Esophagus muscularis mucosa (tissue), 4 donors: ENCODE results near the gene MEF2C. TPM values are rescaled to one million over a fixed set of nuclear protein-coding genes. Genes with fewer than 3 reads are reported as not detected.

Source experiments
- DNase-seq: peaks from one replicate; pipeline ENCODE4 v3.0.0-alpha.2; 2017; ENCODE audit errors: extremely low spot score
- H3K27ac ChIP-seq, 4 donors: fragments of 200-600 bp; sonication (generic); replicated peaks in 1 of 4; 1 replicate in 3 of 4; 2 replicates in 1 of 4; pipeline ENCODE4 v1.5.1; 2016 to 2019; ENCODE audit warnings: mild to moderate bottlenecking in 1 of 4
- H3K27me3 ChIP-seq, 4 donors: fragments of 200-600 bp; sonication (generic); one replicate each; pipeline versions ENCODE4 v1.5.1 to v1.6.0; 2016 to 2019
- H3K36me3 ChIP-seq, 4 donors: fragments of 200-600 bp; sonication (generic); one replicate each; pipeline ENCODE4 v1.5.1; 2016 to 2019
- H3K4me1 ChIP-seq, 4 donors: fragments of 200-600 bp; sonication (generic); one replicate each; pipeline ENCODE4 v1.5.1; 2016 to 2019
- H3K4me3 ChIP-seq, 4 donors: fragments of 200-600 bp; sonication (generic); 1 replicate in 2 of 4; 2 replicates in 2 of 4; pipeline ENCODE4 v1.5.1; 2016 to 2019; ENCODE audit warnings: mild to moderate bottlenecking in 4 of 4, moderate library complexity in 1 of 4
- H3K9me3 ChIP-seq, 4 donors: fragments of 200-600 bp; sonication (generic); 1 replicate in 3 of 4; 2 replicates in 1 of 4; pipeline ENCODE4 v1.5.1; 2016 to 2019
- EP300 ChIP-seq: sonication (generic); formaldehyde crosslinking; IDR thresholded peaks from one replicate; pipeline ENCODE4 v1.6.1; 2017; ENCODE audit warnings: antibody characterized with exemption
- POLR2A ChIP-seq: fragments of 450-650 bp; IDR thresholded peaks from one replicate; pipeline ENCODE4 v1.6.1; 2017; ENCODE audit warnings: antibody characterized with exemption, moderate library complexity, mild to moderate bottlenecking, low read depth
- POLR2AphosphoS5 ChIP-seq, 2 donors: sonication (generic); formaldehyde crosslinking; IDR thresholded peaks; one replicate each; pipeline ENCODE4 v1.6.1; 2017; ENCODE audit warnings: antibody characterized with exemption in 2 of 2
- WGBS: methylation state at CpG from one replicate; pipeline ENCODE4 v1.1.5; 2018; 5-methylcytosine and 5-hydroxymethylcytosine counted together
- intact Hi-C: fragments of 100-400 bp; cut with DNase I; formaldehyde crosslinking; loops from one replicate; pipeline ENCODE4 v1.15.1; 2023
- total RNA-seq, 4 donors: library from RNA; depleted of rRNA; stranded (reverse); fragments of >200 nt; gene quantifications; one replicate each; pipeline versions ENCODE4 v1.1.0 to v1.2.1, GENCODE V29; 2016
- TF ChIP-seq, protein P1 (sequence below), 3 experiments: fragments of 200-600 bp in 2 of 3; fragments of 450-650 bp in 1 of 3; sonication (generic) in 2 of 3; IDR thresholded peaks; one replicate each; pipeline ENCODE4 v1.5.1; 2017 to 2019; ENCODE audit warnings: antibody characterized with exemption in 3 of 3, mild to moderate bottlenecking in 2 of 3, moderate library complexity in 1 of 3

The MEF2C gene
- total RNA-seq, 4 donors from 2014 or later: 20.8 to 34.3 (median 29.0) TPM

DNA sequence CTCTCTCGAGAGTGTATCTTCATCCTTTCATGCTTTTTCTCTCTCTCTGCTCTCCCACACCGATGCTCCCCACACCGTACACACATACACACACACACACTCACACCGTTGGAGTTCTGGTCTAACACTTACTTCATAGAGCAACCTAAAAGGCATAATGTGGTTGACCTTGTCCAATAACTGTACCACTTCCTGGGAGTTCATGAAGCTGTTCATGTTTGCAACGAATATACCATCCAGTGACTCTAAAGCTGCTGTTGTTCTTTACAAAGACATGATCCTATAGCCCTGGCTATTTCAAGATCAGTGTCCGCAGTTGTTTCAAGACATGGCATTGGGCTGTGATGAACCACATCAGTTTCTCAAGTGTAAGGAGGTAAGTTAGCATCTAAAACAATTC, 10.0 kb downstream of the MEF2C start:
- Histone ChIP-seq H3K27me3 (no peaks in the 10 kb centered on the region), H3K27ac (peak overlapping the region in 2 of 4 donors; percentile 11 to 16), H3K36me3 (no peaks in the 10 kb centered on the region), H3K9me3 (no peaks in the 10 kb centered on the region), H3K4me1 (peaks cover 30 to 41% (median 34%) of the 10 kb centered on the region in 4 donors), H3K4me3 (peak overlapping the region in 3 of 4 donors; percentile 6 to 13 (median 6))
- WGBS: 82% methylated on average over 6 of the region's 6 CpGs
- intact Hi-C loops: no loop called here
- TF ChIP-seq, protein P1, sequence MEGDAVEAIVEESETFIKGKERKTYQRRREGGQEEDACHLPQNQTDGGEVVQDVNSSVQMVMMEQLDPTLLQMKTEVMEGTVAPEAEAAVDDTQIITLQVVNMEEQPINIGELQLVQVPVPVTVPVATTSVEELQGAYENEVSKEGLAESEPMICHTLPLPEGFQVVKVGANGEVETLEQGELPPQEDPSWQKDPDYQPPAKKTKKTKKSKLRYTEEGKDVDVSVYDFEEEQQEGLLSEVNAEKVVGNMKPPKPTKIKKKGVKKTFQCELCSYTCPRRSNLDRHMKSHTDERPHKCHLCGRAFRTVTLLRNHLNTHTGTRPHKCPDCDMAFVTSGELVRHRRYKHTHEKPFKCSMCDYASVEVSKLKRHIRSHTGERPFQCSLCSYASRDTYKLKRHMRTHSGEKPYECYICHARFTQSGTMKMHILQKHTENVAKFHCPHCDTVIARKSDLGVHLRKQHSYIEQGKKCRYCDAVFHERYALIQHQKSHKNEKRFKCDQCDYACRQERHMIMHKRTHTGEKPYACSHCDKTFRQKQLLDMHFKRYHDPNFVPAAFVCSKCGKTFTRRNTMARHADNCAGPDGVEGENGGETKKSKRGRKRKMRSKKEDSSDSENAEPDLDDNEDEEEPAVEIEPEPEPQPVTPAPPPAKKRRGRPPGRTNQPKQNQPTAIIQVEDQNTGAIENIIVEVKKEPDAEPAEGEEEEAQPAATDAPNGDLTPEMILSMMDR (IDR thresholded peaks at IDR 0.05): no peak
- TF ChIP-seq POLR2AphosphoS5 (IDR thresholded peaks at IDR 0.05) (no peak), POLR2A (no peak), EP300 (no peak)
- DNase-seq: no peak

- TF ChIP-seq EP300 (no peak), POLR2AphosphoS5 (IDR thresholded peaks at IDR 0.05) (no peak), POLR2A (no peak)
- TF ChIP-seq, protein P1 (IDR thresholded peaks at IDR 0.05): no peak
Observed at GRCh38 chr5:88870285-88870684, 12.7 kb downstream of the MEF2C start.

GRCh38 chr5:88868468-88869068, 14.4 kb downstream of the MEF2C start:
- no peaks in the 10 kb centered on the region for H3K27me3 ChIP-seq
- H3K36me3 ChIP-seq: no peaks in the 10 kb centered on the region
- no peak overlapping the region for H3K4me3 ChIP-seq
- no peak for DNase-seq
- WGBS: 85% methylated on average over 7 of the region's 7 CpGs
- intact Hi-C loops: no loop called here
- no peaks in the 10 kb centered on the region for H3K9me3 ChIP-seq
- TF ChIP-seq POLR2A: no peak
- TF ChIP-seq, protein P1 (IDR thresholded peaks at IDR 0.05): no peak
- TF ChIP-seq POLR2AphosphoS5 (IDR thresholded peaks at IDR 0.05): no peak
- TF ChIP-seq EP300: no peak
- H3K27ac ChIP-seq: no peak overlapping the region
- peaks cover 0 to 13% (median 7%) of the 10 kb centered on the region in 4 donors for H3K4me1 ChIP-seq

More at GRCh38 chr5:88870285-88870684, 12.7 kb downstream of the MEF2C start:
- H3K36me3 ChIP-seq: no peaks in the 10 kb centered on the region
- H3K27me3 ChIP-seq: no peaks in the 10 kb centered on the region
- no peak overlapping the region for H3K27ac ChIP-seq
- H3K4me3 ChIP-seq: no peak overlapping the region
- no peaks in the 10 kb centered on the region for H3K9me3 ChIP-seq
- peaks cover 5 to 15% (median 13%) of the 10 kb centered on the region in 4 donors for H3K4me1 ChIP-seq
- WGBS: 23% methylated on average over 2 of the region's 2 CpGs
- DNase-seq: no peak
- intact Hi-C loops: no loop called here

DNA sequence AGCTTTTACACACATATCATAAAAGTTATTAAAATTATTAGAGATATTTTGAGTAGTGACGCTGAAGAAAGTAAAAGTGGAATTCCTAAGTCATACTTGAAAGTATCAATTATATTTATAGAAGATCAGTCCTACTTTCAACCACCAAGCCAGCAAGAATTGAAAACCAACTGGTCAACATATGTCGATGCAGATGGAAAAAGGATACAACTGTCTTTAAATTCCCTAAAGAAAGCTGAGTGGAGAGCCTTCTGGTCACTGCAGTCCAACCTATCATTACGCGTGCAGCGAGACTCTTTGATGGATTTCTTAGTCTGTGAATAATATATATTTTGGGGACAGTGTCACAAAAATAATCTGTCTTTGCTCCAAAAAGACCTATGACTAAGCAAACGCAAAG, 15.3 kb downstream of the MEF2C start:
- Histone ChIP-seq H3K9me3 (no peaks in the 10 kb centered on the region), H3K36me3 (no peaks in the 10 kb centered on the region), H3K4me1 (peaks cover 0 to 13% (median 7%) of the 10 kb centered on the region in 4 donors), H3K27me3 (no peaks in the 10 kb centered on the region), H3K4me3 (no peak overlapping the region), H3K27ac (no peak overlapping the region)
- no peak for DNase-seq
- 94% methylated on average over 6 of the region's 6 CpGs for WGBS
- intact Hi-C loops: no loop called here
- TF ChIP-seq EP300 (no peak), POLR2A (no peak), POLR2AphosphoS5 (IDR thresholded peaks at IDR 0.05) (no peak)

DNA sequence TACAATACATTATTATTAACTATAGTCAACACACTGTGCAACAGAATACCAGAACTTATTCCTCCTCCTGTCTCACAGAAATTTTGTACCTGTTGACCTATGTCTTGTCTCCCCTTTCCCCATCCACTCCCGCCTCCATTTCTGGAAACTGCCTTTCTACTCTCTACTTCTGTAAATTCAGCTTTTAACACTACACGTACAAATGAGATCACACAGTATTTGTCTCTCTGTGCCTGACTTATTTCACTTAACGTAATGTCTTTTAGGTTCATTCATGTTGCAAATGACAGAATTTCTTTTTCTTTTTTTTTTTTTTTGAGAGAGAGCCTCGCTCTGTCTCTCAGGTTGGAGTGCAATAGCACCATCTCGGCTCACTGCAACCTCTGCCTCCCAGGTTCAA, 19.5 kb downstream of the MEF2C start:
- H3K4me3 ChIP-seq: no peak overlapping the region
- no peaks in the 10 kb centered on the region for H3K27me3 ChIP-seq
- no peaks in the 10 kb centered on the region for H3K36me3 ChIP-seq
- H3K4me1 ChIP-seq: peaks cover 0 to 10% (median 4%) of the 10 kb centered on the region in 4 donors
- WGBS: over 99% methylated on average over 5 of the region's 5 CpGs
- DNase-seq: no peak
- no peak for TF ChIP-seq EP300
- no peak for TF ChIP-seq POLR2AphosphoS5 (IDR thresholded peaks at IDR 0.05)
- no peak for TF ChIP-seq POLR2A
- TF ChIP-seq, protein P1 (IDR thresholded peaks at IDR 0.05): no peak
- intact Hi-C loops: no loop called here
- no peaks in the 10 kb centered on the region for H3K9me3 ChIP-seq
- no peak overlapping the region for H3K27ac ChIP-seq
